NCI-H1092 (cell line): ENCODE results near the gene MEIOSIN.
"Not testable (repeated sequence)": the region's sequence is repeated elsewhere in the genome, so short reads cannot be mapped to it uniquely, and the experiment has no call there.

Source experiments
- DNase-seq: peaks from one replicate; lab custom pipeline; 2025; lab: John Stamatoyannopoulos, UW

The MEIOSIN gene

GRCh38 chr19:45733160-45733810 lies at the start of gene MEIOSIN:
MEIOSIN (plus strand) TSS chr19:45733439; CDS start chr19:45735377, 1,938 bp downstream.
- no peak for DNase-seq

- not testable (repeated sequence) for DNase-seq
Observed at GRCh38 chr19:45685045-45685444, 48.2 kb upstream of the MEIOSIN start.

GRCh38 chr19:45687599-45687998 lies 45.6 kb upstream of the MEIOSIN start:
- DNase-seq: no peak

GRCh38 chr19:45691516-45692186 lies 41.6 kb upstream of the MEIOSIN start, which contains the start of gene SNRPD2:
SNRPD2 (minus strand) TSS chr19:45691953; CDS start chr19:45691888, 65 bp downstream.
- DNase-seq: peak; percentile 86

GRCh38 chr19:45692187-45693105 lies 40.8 kb upstream of the MEIOSIN start, which contains the start of gene QPCTL:
QPCTL (plus strand) TSS chr19:45692666; CDS start chr19:45692704, 38 bp downstream.
- DNase-seq: peak; percentile 98

- peak; percentile 46 for DNase-seq
Observed at GRCh38 chr19:45693106-45693788, 40.0 kb upstream of the MEIOSIN start.

GRCh38 chr19:45701676-45702075 lies 31.6 kb upstream of the MEIOSIN start:
- no peak for DNase-seq

GRCh38 chr19:45705115-45705514 lies 28.1 kb upstream of the MEIOSIN start:
- DNase-seq: no peak

- DNase-seq: no peak
Observed at GRCh38 chr19:45705710-45706415, 27.4 kb upstream of the MEIOSIN start.

- DNase-seq: no peak
Observed at GRCh38 chr19:45710356-45711130, 22.7 kb upstream of the MEIOSIN start.

GRCh38 chr19:45711851-45712698 lies 21.2 kb upstream of the MEIOSIN start:
- DNase-seq: no peak

GRCh38 chr19:45712699-45713067 lies 20.6 kb upstream of the MEIOSIN start:
- no peak for DNase-seq

- no peak for DNase-seq
Observed at GRCh38 chr19:45713141-45713540, 20.1 kb upstream of the MEIOSIN start.

GRCh38 chr19:45715139-45715538 lies 18.1 kb upstream of the MEIOSIN start:
- no peak for DNase-seq

- no peak for DNase-seq
Observed at GRCh38 chr19:45716359-45717130, 16.7 kb upstream of the MEIOSIN start.

- peak; percentile 97 for DNase-seq
Observed at GRCh38 chr19:45717131-45717982, 15.9 kb upstream of the MEIOSIN start.

GRCh38 chr19:45717983-45718650 lies 15.1 kb upstream of the MEIOSIN start:
- no peak for DNase-seq
